GM12873 (cell line): ENCODE data around the gene DTD2.

Experiments
- CTCF ChIP-seq: IDR thresholded peaks from 2 replicates; pipeline ENCODE4 v1.5.1; 2012; ENCODE audit warnings: low read depth, mild to moderate bottlenecking, moderate library complexity, low read length, control low read depth; ENCODE audit not compliant: insufficient read depth; ENCODE audit errors: missing control alignments

DTD2 gene

GRCh38 chr14:31401369-31401932 is 55.9 kb downstream of the DTD2 start:
- TF ChIP-seq CTCF = no peak

- no peak for TF ChIP-seq CTCF
These were observed 57.2 kb downstream of the DTD2 start for GRCh38 chr14:31400031-31400638.
